GM10266 (cell line): Measurements from ENCODE around the gene BHMT.

Experiments used
- DNase-seq: peaks from one replicate; pipeline ENCODE4 v3.0.0; 2012; ENCODE audit errors: extremely low spot score
- TF ChIP-seq, protein P1 (sequence below): IDR thresholded peaks from 2 replicates; pipeline ENCODE4 v1.5.1; 2012; ENCODE audit warnings: mild to moderate bottlenecking, low read depth; ENCODE audit not compliant: control insufficient read depth, insufficient read depth; ENCODE audit errors: missing control alignments

Gene BHMT

DNA sequence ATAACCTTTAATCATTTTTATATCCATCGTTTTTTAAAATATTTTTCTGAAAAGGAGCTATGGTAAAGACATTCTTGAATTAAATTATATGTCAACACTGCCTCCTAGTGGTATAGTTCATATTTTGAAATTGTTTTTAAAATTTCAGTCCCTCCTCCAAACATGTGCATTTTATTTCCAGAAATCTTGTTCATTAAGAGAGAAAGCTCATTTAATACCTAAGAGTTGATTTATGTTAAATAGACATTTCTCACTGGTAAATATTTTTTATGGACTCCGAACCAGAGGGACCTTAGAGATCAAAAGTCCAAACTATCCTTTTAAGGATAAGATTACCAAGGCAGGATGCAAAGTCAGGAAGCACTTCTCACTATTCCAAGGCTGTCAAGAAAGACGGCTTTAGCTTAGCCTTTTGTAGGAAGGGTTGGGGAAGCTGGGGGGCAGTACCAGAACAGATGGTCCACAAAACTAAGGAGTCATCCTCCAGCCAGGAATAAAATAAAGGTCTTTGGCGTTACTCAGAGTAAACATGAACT is 21.6 kb downstream of the BHMT start:
- TF ChIP-seq, protein P1, sequence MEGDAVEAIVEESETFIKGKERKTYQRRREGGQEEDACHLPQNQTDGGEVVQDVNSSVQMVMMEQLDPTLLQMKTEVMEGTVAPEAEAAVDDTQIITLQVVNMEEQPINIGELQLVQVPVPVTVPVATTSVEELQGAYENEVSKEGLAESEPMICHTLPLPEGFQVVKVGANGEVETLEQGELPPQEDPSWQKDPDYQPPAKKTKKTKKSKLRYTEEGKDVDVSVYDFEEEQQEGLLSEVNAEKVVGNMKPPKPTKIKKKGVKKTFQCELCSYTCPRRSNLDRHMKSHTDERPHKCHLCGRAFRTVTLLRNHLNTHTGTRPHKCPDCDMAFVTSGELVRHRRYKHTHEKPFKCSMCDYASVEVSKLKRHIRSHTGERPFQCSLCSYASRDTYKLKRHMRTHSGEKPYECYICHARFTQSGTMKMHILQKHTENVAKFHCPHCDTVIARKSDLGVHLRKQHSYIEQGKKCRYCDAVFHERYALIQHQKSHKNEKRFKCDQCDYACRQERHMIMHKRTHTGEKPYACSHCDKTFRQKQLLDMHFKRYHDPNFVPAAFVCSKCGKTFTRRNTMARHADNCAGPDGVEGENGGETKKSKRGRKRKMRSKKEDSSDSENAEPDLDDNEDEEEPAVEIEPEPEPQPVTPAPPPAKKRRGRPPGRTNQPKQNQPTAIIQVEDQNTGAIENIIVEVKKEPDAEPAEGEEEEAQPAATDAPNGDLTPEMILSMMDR = peak; percentile 27
- DNase-seq = no peak

DNA sequence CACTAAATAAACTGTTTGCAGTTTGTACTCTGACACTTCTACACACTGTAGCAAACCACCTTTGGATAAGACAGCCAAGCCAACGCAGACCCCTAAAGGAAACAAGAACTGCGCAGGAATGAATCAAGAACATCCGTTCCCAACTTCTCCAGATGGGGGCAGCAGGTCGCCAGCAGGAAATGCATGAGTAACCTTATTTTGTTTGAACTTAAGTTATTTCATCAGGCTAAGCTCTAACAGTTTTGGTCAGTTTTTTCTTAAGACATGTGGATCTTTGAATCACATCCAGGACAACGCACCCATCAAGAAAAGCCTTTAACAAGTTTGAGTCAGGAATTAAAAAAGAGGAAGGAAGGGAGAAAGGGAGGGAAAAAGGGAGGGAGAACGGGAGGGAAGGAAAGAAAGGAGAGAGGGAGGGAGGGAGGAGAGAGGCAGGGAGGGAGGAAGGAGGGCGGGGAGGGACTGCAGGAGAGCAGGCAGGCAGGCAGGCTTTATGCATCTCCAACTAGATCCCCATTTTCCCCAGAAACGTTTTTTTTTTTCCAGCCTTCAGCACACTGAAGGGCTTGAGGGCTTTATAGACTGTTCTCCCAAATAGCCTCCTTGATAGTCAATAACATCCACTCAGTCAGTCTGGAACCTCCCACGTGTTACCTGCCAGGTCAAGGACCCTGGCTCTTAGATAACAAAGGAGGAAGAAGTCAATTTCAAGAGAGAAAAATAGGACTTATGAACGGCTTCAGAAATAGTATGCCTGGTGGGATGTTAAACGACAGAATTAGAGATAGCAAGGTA is 22.2 kb downstream of the BHMT start:
- peak; percentile 65 for DNase-seq
- TF ChIP-seq, protein P1 = peak; percentile 87

DNA sequence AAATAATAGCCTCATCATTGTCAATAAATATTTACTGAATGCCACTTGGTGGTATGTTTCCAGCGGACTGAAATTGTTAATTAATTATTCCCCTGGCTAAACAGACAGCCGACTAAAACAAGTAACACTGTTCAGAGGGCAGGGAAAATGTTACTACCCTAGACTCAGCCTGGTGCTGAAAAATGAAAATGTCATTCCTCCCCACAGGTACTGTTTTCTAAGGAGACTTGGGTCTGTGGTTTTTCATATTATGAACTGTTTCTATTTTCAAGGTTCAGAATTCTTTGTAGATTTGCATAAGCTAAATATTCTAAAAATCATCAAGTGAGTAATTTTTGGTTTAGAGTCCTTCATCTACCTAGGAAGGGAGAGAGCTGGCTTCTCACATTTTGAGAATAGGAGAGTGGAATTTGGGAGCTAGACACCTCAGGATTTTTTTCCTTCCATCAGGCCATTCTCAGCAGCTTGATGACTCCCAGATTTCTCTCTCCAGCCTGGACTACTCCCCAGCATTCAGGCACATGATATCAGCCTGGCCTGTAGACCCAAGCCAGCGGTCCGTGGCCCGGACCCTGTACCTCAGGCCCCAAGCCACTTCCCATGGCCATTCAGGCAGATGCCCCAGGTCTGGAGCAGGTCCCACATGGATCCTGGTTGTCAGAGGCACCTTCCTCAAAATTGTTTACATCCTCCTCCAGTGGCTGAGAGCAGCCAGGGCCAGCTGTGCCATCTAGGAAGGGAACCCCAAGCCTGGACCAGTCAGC is 24.4 kb downstream of the BHMT start:
- TF ChIP-seq, protein P1 = no peak
- no peak for DNase-seq

DNA sequence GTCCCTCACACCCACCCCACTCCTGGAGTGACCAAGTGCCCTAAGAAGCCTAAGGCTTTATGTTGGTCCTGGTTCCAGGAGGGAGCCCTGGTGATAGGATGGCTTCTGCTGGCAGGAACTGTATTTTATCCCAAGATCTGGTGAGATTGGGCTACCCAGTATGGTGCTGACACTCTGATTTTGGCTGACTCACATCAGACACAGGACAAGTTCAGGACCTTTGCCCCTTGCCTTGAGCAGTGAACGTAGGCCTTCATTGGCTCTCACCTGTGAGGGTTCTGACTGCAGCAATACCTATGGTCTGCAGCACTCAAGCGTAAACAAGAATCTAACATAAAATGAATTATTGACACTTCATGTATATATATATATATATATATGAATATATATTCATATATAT is 25.0 kb downstream of the BHMT start:
- TF ChIP-seq, protein P1 = no peak
- no peak for DNase-seq

DNA sequence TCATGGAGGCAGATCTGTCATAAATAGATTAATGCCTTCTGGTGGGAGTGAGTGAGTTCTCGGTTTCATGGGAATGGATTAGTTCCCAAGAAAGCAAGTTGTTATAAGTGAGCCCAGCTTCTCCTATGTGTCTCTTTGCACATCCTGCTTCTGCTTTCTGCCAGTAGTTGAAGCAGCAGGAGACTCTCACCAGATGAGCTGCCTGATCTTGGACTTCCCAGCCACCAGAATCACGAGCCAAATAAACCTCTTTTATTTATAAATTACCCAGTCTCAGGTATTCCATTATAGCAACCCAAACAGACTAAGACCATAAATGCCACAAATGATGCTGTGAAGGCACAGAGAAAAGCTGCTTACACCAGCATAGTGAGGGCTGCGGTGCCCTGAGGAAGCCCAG is 28.9 kb downstream of the BHMT start:
- DNase-seq = no peak
- TF ChIP-seq, protein P1 = no peak

DNA sequence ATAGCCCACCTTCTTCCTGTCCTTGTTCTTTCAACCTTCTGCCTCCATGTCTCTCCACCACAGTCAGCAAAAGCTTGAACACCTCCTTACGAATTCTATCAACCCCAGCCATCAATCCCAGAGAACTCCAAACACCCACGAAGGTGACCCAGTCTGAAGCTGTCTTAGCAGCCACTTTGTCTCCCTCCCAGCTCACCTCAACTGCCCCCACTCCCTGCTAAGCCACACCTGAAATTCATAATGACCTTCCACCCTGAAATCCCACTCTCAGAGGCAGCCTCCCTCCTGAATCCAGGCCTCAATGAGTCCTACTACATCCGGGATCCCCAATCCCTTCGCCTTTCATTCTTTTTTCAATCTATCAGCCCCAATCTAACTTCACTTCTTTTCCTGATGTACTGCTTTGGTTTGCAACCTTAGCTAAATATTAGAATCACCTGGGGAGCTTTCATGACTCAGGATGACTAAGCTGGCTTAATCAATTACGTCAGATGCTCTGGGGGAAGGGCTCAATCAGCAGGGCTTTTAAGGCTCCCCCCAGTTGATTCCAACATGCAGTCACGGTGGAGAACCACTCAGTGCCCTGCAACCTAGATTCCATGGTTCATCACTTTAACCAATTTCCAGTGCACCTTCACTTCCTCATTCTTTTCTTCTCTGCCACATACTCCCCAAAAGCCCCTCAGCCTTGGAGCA is 32.2 kb downstream of the BHMT start:
- TF ChIP-seq, protein P1 = no peak
- DNase-seq = no peak
